OCI-LY7 (cell line): ENCODE measurements around the gene INSIG1. TPM values are rescaled to one million over a fixed set of nuclear protein-coding genes. Genes with fewer than 3 reads are reported as not detected.

Source experiments
- BruUV-seq: library from RNA; stranded (reverse); fragments of 400-500 nt; replicated peaks from 2 replicates; lab custom pipeline; 2021; lab: Mats Ljungman, UMichigan
- CTCF ChIA-PET: fragments of 300-600 bp; sonication (Branson Sonifier 250); formaldehyde crosslinking; loops from one replicate; lab custom pipeline; 2022; ENCODE audit warnings: antibody characterized with exemption; ENCODE audit not compliant: unreplicated experiment; lab: Charles Lee
- POLR2A ChIA-PET: fragments of 300-600 bp; sonication (Branson Sonifier 250); formaldehyde crosslinking; loops from one replicate; lab custom pipeline; 2022; ENCODE audit warnings: antibody characterized with exemption; lab: Charles Lee
- DNase-seq: peaks from one replicate; pipeline ENCODE4 v3.0.0-alpha.2; 2015; ENCODE audit warnings: low spot score
- H2AFZ ChIP-seq: fragments of 200-600 bp; sonication (generic), shearing (Covaris generic); 2 replicates; pipeline ENCODE4 v1.6.1; 2014; ENCODE audit warnings: mild to moderate bottlenecking, antibody characterized with exemption, low read length, moderate library complexity
- H3K27ac ChIP-seq: fragments of 200-600 bp; sonication (generic); 2 replicates; pipeline ENCODE4 v1.5.1; 2014; ENCODE audit warnings: mixed run types, low read depth, mild to moderate bottlenecking, moderate library complexity, low read length, inconsistent platforms; ENCODE audit not compliant: poor library complexity, severe bottlenecking
- H3K36me3 ChIP-seq: fragments of 200-600 bp; sonication (generic); 2 replicates; pipeline ENCODE4 v1.6.1; 2014; ENCODE audit warnings: mild to moderate bottlenecking, antibody characterized with exemption, low read length, moderate library complexity, mixed read lengths; ENCODE audit not compliant: insufficient read depth
- H3K4me1 ChIP-seq: fragments of 200-600 bp; sonication (generic); 2 replicates; pipeline ENCODE4 v1.5.1; 2014; ENCODE audit warnings: mild to moderate bottlenecking, low read length; ENCODE audit not compliant: insufficient read depth, poor library complexity, severe bottlenecking
- H3K4me2 ChIP-seq: fragments of 200-600 bp; sonication (generic); 2 replicates; pipeline ENCODE4 v1.6.1; 2014; ENCODE audit warnings: mild to moderate bottlenecking, low read length
- H3K4me3 ChIP-seq: fragments of 200-600 bp; sonication (generic); 2 replicates; pipeline ENCODE4 v1.5.1; 2014; ENCODE audit warnings: mild to moderate bottlenecking, low read depth, low read length; ENCODE audit not compliant: poor library complexity, severe bottlenecking
- H3K79me2 ChIP-seq: fragments of 200-600 bp; sonication (generic); 2 replicates; pipeline ENCODE4 v1.6.1; 2016; ENCODE audit warnings: low read depth, mild to moderate bottlenecking, low read length, moderate library complexity, mixed read lengths; ENCODE audit not compliant: insufficient read depth
- H3K9me2 ChIP-seq: fragments of 200-600 bp; sonication (generic); 2 replicates; pipeline ENCODE4 v1.6.1; 2016; ENCODE audit warnings: mild to moderate bottlenecking, low read length, mixed read lengths; ENCODE audit not compliant: insufficient read depth
- H3K9me3 ChIP-seq: fragments of 200-600 bp; sonication (generic); 2 replicates; pipeline ENCODE4 v1.6.1; 2014; ENCODE audit warnings: mild to moderate bottlenecking, mixed run types, low read length, mixed read lengths
- H4K20me1 ChIP-seq: fragments of 200-600 bp; sonication (generic); 2 replicates; pipeline ENCODE4 v1.6.1; 2014; ENCODE audit warnings: mild to moderate bottlenecking, antibody characterized with exemption, low read length, moderate library complexity, mixed read lengths; ENCODE audit not compliant: insufficient read depth
- CTCF ChIP-seq: fragments of 200-600 bp; sonication (generic); conservative IDR thresholded peaks from 2 replicates; pipeline ENCODE4 v1.5.1; 2014; ENCODE audit warnings: mild to moderate bottlenecking, antibody characterized with exemption, low read length, moderate library complexity, mixed read lengths
- EZH2phosphoT487 ChIP-seq: fragments of 200-600 bp; sonication (generic); IDR thresholded peaks from 2 replicates; pipeline ENCODE4 v1.6.1; 2018; ENCODE audit warnings: low read depth, borderline replicate concordance, mild to moderate bottlenecking, mixed run types, antibody characterized with exemption, low read length, moderate library complexity, mixed read lengths
- intact Hi-C: fragments of 100-400 bp; cut with micrococcal nuclease; formaldehyde crosslinking; loops from one replicate; pipeline ENCODE4 v1.10.0; 2022; ENCODE audit not compliant: unreplicated experiment
- total RNA-seq, 2 experiments: library from RNA; depleted of rRNA in 1 of 2; stranded (reverse); fragments of >200 nt in 1 of 2; shearing (Covaris generic) in 1 of 2; gene quantifications; 2 replicates each; pipeline ENCODE4 v1.2.3, GENCODE V29; 2014 to 2022

Gene INSIG1
- total RNA-seq, 2 experiments from 2014 or later: 122 to 164 TPM

DNA sequence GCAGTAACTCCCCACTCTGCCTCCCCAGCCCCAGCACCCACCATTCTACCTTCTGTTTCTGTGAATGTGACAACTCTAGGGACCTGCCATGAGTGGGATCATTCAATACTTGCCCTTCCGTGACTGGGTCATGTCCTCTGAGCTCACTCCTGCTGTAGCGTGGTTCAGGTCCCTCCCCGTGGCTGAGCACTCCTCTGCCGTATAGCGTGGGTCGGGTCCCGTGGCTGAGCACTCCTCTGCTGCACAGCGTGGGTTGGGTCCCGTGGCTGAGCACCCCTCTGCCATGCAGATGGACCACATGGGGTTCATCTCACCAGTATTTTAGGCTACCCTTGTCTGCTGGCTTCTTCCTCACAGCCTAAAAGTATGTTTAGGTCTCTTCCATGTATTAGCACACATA lies 43.0 kb downstream of the INSIG1 start:
- Histone ChIP-seq H3K4me2 (no peak overlapping the region), H3K36me3 (no peaks in the 10 kb centered on the region), H3K27ac (no peak overlapping the region), H2AFZ (no peak overlapping the region), H3K9me3 (no peaks in the 10 kb centered on the region), H3K4me3 (no peak overlapping the region), H4K20me1 (no peaks in the 10 kb centered on the region), H3K9me2 (no peaks in the 10 kb centered on the region), H3K4me1 (no peaks in the 10 kb centered on the region), H3K79me2 (no peaks in the 10 kb centered on the region)
- no peak for DNase-seq
- intact Hi-C loops: no loop called here
- TF ChIP-seq CTCF: no peak
- no peak for TF ChIP-seq EZH2phosphoT487
- POLR2A ChIA-PET: no interaction called here
- CTCF ChIA-PET: no interaction called here
- no TSS peak for BruUV-seq

DNA sequence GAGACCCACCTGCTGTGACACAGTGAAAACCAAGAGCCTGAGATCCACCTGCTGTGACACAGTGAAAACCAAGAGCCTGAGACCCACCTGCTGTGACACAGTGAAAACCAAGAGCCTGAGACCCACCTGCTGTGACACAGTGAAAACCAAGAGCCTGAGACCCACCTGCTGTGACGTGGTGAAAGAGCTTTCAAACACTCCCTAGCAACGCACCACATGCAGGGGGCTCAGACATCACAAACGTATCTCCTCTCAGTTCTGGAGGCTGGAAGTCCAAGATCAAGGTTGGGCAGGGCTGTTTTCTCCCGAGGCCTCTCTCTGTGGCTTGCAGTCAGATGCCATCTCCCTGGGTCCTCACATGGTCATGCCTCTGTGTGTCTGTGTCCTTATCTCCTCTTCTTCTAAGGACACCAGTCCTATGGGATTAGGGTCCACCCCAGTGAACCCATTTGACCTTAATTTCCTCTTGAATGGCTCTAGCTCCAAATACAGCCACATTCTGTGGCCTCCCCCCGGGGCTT lies 43.8 kb downstream of the INSIG1 start:
- ChIA-PET CTCF (no interaction called here), POLR2A (no interaction called here)
- Histone ChIP-seq H3K9me3 (no peaks in the 10 kb centered on the region), H3K4me2 (no peak overlapping the region), H3K36me3 (no peaks in the 10 kb centered on the region), H3K4me3 (no peak overlapping the region), H4K20me1 (no peaks in the 10 kb centered on the region), H2AFZ (no peak overlapping the region), H3K9me2 (no peaks in the 10 kb centered on the region), H3K79me2 (no peaks in the 10 kb centered on the region), H3K27ac (no peak overlapping the region), H3K4me1 (no peaks in the 10 kb centered on the region)
- BruUV-seq: no TSS peak
- TF ChIP-seq CTCF (no peak), EZH2phosphoT487 (no peak)
- DNase-seq: no peak
- intact Hi-C loops: no loop called here

- Histone ChIP-seq H3K4me2 (no peak overlapping the region), H3K27ac (no peak overlapping the region), H3K9me2 (no peaks in the 10 kb centered on the region), H3K9me3 (no peaks in the 10 kb centered on the region), H3K4me3 (no peak overlapping the region), H3K36me3 (no peaks in the 10 kb centered on the region), H3K4me1 (no peaks in the 10 kb centered on the region), H4K20me1 (no peaks in the 10 kb centered on the region), H3K79me2 (no peaks in the 10 kb centered on the region), H2AFZ (no peak overlapping the region)
- no peak for DNase-seq
- ChIA-PET CTCF (no interaction called here), POLR2A (no interaction called here)
- BruUV-seq: no TSS peak
- intact Hi-C loops: no loop called here
- TF ChIP-seq CTCF (no peak), EZH2phosphoT487 (no peak)
These were observed 44.6 kb downstream of the INSIG1 start for GRCh38 chr7:155342313-155342712.
